RWPE1 (cell line): ENCODE results near the gene GLIS1.

Experiments used
- CTCF ChIA-PET: fragments of 350-600 bp; sonication (Branson Sonifier 250); formaldehyde crosslinking; extraction: SDS; loops from one replicate; lab custom pipeline; 2021; lab: Yijun Ruan, JAX
- POLR2A ChIA-PET: fragments of 400-600 bp; formaldehyde crosslinking; extraction: SDS; loops from one replicate; lab custom pipeline; 2020; ENCODE audit warnings: antibody characterized with exemption; ENCODE audit not compliant: low non-redundant PET; lab: Yijun Ruan, JAX
- DNase-seq: peaks from one replicate; pipeline ENCODE4 v3.0.0; 2012; ENCODE audit warnings: low spot score
- H3K27ac ChIP-seq: fragments of 450-650 bp; 2 replicates; pipeline ENCODE4 v1.5.1; 2017
- CTCF ChIP-seq: fragments of 450-650 bp; conservative IDR thresholded peaks from 2 replicates; pipeline ENCODE4 v1.5.1; 2017; ENCODE audit warnings: low read depth, mild to moderate bottlenecking

GLIS1 gene

GRCh38 chr1:53561503-53562105 is 177.4 kb downstream of the GLIS1 start:
- no peak overlapping the region for H3K27ac ChIP-seq
- no peak for TF ChIP-seq CTCF
- DNase-seq, result no peak
- ChIA-PET CTCF (interaction anchor here (0.6 to 1.4 kb wide), 2 partner anchors 15 to 101 kb away, joined by 3 to 6 read pairs; no protein-coding TSS in a partner anchor), POLR2A (no interaction called here)

GRCh38 chr1:53560581-53561502 is 178.1 kb downstream of the GLIS1 start:
- TF ChIP-seq CTCF, result no peak
- ChIA-PET CTCF (interaction anchor here (1.4 kb wide), 1 partner anchor 15 kb away, joined by 6 read pairs; no protein-coding TSS in a partner anchor), POLR2A (no interaction called here)
- H3K27ac ChIP-seq, result no peak overlapping the region
- DNase-seq, result no peak

- ChIA-PET CTCF (no interaction called here), POLR2A (no interaction called here)
- no peak for TF ChIP-seq CTCF
- no peak for DNase-seq
- H3K27ac ChIP-seq, result no peak overlapping the region
Observed at GRCh38 chr1:53559854-53560580, 178.9 kb downstream of the GLIS1 start.

- POLR2A ChIA-PET, result no interaction called here
- CTCF ChIA-PET, result no interaction called here
- no peak for DNase-seq
- no peak overlapping the region for H3K27ac ChIP-seq
- no peak for TF ChIP-seq CTCF
Observed at GRCh38 chr1:53559391-53559815, 179.6 kb downstream of the GLIS1 start.

- H3K27ac ChIP-seq, result no peak overlapping the region
- no peak for TF ChIP-seq CTCF
- CTCF ChIA-PET, result no interaction called here
- DNase-seq, result no peak
- POLR2A ChIA-PET, result no interaction called here
Observed at GRCh38 chr1:53558739-53559315, 180.1 kb downstream of the GLIS1 start.
